ENCODE results near the gene FRZB.

FRZB gene

DNA sequence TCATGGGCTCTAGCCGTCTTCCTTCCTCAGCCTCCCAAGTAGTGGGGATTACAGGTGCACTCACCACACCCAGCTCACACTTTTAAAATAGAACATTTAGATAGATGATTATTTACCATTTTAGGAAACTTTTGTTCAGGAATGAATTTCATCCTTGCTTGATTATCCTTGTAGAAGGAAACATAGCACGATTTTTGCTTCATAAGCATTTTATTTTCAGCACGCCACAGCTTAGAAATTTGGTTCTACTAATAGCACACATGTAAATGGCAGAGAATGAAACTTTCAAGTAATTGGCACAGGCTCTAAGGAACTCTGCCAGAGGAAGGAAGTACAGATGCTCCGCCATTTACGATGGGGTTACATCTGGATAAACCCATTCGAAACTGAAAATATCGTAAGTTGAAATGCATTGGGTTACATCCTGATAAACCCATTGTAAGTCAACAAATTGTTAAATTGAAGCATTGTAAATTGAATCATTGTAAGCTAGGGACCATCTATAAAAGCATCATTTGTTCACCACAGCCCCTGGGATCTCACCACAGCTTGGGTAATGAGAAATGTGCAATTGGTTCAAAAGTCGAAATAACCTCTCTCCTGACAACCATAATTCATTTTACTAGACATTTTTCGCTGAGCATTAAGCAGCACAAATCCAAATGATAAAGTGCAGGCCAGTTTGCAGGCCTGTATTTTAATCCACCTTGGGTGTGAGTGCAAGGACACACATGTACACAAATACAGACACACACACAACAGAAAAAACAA is 33.2 kb downstream of the FRZB start:
- no peak for DNase-seq

DNA sequence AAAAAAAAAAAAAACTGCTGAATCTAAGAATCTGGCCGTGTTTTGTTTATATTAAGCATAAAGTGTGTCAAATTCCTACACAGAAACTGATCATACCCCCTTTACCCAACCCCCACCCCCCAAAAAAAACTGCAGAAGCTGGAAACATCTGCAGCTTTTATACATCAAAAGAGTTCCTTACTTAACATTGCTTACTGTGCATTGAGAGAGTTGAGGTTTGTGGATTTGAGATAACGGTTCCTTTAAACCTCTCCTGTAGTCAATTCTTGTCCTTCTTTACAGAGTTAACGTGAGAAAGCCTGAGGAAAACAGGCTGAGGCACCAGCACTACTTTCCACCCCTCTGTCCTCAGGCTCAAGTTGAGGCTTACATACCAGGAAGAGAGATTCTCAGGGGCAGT is 34.5 kb downstream of the FRZB start:
- DNase-seq: no peak

DNA sequence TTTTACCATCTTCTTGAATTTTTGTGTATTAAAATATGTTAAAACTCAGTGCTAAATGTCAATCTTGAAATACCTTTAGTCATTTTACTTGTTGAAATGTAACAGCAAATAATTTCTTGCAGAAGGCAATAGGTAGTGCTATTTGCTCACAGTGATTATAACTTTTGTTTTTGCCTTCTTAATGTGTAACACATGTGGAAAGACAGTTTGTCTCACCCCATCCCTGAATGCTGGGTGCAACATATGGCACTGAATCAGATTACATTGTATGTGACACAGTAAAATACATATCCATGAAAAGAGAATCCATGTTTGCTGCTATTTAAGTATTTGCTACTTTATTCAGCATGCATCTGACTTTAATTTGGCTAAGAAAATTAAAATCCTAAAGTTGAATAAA is 35.3 kb downstream of the FRZB start:
- no peak for DNase-seq

DNA sequence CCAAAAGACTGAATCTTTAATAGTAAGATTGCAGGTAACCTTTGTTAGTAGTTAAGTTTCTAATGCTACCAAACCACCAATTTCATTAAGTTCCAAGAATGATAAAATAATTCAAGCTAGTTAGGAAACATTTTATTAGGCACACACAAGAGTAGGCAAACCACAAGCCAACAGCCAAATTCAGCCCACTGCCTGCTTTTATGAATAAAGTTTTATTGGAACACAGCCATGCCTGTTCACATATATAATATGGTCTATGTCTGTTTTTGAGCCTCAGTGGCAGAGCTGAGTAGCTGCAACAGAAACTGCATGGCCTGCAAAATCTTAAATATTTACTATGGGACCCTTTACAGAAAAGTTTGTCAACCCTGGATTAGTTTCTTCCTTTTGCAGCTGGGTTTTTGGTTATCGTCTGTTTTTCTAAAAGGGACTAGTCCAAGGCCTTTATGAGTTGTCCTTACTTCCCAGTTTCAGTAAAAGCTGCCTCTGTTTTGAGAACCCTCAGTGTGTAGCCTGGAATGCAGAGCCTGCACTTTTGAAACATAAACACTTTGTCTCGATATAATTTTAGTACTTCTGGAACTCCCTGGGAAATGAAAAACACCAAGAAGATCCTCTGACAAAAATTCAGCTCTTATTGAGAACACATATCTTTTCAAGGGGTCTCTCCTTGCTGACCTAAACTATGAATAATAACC is 39.1 kb downstream of the FRZB start:
- DNase-seq: no peak

DNA sequence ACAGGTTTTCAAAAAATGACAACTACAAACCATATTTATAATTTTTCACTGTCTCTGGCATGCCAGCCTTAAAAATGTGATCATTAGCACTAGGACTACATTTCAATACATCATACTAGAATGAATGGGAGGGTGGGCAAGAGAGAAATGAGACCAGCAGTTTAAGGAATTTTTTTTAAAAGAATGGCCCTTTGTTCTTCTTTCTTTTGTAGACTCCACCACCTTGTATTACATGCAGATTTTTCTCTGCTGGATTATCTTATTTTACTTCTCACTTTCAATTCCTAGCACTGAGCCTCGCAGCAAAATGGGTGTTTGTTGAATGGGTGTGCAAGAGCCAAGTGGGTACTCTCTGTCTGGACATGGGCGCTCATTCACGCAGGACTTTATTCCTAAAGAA is 39.9 kb downstream of the FRZB start:
- no peak for DNase-seq

DNA sequence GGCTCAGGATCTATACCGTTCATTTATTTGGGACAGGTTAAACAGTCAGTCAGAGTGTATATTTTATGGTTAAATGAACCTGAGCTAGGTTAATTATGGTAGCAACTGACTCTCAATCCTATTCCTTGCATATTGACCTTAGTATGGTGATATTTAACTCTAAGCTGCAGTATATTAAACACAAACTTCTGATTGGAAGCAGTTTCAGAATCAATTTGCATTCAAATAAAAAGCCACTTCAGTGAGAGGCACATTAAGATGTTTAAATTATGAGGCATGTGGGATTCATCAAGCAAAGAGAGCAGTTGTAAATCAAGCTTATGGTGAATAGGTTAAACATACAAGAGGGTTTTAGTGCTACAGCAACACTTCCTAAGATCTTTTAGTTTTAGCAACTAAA is 40.4 kb downstream of the FRZB start:
- DNase-seq: no peak

DNA sequence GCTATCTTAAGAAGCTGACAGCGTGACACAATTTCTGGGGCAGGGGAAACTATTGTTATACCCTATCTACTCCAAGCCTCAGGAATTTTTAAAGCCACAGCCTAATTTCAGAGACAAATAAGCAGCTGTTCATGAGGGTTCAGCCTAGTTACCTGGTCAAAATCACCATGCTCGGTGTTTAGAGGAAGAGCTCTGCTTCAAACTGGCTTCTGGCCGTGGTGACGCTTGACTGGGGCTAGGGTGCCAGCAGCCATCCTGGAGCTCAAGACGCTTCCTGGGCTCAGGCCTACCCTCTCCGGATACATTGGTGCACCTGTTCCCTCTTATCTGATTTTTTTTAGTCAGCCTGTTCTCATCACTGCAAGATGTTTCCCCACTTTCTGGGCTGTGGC is 41.7 kb downstream of the FRZB start:
- DNase-seq: no peak

DNA sequence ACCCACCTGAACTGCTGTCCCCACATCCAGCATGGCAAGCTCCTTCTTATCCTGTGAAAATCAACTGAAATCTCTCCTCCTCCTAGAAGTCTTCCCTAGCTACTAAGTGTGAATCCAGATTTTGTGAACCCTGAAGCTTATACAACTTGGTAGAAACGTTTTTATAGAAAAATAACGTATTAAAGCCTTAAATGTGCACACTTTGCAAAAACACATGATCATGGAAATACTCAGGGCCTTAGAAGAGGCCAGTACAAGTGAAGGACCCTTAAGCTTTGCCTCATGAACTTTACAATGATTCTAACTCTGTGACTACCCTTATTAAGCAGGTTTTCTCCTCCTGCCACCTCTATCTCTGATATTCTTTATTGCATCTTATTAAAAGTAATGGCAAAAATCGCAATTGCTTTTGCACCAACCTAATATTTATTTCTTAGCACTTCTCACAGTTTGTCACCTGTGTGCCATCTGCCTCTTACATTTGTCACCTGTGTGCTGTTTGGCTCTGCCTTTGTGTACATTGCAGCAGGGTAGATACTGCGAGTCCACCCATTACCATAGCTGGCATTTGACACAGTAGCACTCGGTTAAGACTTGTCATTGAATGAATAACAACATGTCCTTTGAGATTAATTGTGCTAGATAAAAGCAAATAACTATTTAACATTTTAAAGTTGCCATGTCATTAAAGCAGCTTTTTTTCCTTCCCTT is 42.2 kb downstream of the FRZB start:
- DNase-seq: no peak

DNA sequence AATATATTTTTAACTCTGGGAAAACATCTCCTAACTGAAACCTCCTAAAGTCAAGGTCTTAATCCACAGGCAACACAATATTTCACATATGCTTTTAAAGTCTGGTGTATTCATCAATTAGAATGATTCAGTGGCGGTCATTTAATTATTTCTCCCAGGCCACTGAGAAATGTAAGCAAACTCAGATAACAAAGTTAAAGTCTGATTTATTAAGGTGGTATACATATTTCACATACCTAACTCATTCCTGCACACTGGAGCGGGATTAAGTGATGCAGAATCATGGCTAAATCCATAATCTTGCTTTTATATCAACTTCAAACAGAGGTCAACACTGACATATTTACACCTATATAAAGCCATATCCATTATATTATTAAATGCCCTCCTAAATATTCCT is 43.7 kb downstream of the FRZB start:
- no peak for DNase-seq

DNA sequence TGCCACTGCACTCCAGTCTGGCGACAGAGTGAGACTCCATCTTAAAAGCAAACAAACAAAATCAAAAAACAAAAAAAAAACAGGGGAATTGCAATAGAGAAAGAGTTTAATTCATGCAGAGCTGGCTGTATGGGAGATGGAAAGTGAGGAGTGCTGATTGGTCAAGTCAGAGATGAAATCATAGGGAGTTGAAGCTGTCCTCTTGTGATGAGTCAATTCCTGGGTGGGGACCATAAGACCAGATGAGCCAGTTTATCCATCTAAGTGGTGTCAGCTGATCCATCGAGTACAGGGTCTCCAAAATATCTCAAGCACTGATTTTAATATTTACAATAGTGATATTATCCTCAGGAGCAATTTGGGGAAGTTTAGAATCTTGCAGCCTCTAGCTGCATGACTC is 45.3 kb downstream of the FRZB start:
- no peak for DNase-seq

DNA sequence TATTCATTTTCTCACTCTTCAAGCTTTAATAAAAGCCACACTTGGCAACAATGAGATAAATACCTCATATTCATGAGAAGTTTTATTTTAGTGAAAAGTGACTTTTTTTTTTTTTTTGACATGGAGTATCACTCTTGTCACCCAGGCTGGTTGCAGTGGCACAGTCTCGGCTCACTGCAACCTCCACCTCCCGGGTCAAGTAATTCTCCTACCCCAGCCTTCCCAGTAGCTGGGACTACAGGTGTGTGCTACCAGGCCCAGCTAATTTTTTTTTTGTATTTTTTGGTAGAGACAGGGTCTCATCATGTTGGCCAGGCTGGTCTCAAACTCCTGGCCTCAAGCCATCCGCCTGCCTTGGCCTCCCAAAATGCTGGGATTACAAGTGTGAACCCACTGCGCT is 47.0 kb downstream of the FRZB start:
- DNase-seq: no peak

DNA sequence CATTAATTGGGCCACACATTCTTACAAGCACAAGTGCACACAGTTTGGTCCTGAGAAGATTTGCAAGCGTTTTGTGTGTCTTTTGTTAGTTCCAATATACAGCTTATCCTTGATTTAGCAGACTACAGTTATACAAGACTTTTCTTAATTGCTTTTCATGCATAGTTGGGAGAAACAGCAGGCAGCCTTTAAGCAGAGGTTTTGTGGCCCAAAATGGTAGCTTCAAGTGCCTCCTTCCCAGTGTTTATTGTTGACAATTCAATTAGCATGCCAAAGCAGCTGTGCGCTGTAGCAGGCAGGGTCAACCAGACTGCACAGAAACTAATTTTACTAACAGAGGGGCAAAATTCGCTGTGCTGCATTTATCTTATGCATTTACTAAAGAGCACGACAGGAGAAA is 47.5 kb downstream of the FRZB start:
- DNase-seq: no peak

DNA sequence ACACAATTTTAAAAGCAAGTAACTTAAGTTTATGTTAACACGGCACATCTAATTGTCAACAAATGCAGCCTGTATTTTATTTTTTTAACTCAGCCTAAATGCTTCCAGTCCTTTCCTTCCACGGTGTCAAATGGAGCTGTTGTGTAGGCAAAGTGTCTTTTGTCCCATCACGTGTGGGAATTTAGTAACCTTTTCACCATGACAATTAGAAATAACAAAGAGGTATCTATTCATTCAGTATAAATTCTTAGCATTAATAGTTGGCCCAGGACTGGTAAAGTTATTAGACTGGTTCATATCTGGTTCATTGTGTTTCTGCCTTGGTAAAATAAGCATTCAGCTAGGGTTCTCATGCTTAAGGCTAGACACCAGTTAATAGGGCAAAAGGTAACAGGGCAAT is 47.9 kb downstream of the FRZB start:
- DNase-seq: no peak

DNA sequence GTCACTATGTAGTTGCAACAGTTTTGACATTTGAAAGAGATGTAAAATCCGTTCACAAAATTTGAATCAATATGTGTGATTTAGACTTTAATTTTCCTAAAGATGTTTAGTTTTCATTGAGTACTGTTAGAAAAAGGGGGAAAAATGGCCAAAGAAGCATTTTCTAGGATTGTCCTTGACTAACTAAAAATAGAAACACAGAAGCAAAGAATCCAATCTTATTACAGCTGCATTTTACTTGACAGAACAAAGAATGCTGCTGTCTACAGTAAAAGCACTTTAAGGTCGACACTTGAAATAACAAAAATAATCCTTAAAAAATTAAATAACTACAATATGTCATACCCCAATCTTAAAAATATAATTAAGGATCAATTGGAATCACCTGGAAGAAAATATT is 48.9 kb downstream of the FRZB start:
- DNase-seq: no peak

DNA sequence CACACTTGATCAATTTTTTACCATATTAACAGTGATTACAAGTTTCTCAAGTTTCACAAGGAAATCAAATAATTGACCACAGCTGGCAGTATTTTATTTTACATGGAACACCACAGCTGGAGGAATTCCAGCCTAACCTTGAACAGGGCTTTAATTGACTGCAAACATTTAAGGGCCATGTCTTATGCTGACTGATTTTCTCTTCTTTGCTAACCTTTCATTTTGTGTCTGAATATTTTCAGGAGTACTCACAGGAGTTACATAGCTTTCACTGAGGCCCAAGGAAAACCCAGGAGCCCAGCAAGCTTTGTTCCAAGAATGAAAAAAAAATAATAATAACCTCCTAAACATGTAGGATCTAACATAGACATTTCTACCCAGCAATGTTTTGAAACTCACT is 49.6 kb downstream of the FRZB start:
- DNase-seq: no peak

DNA sequence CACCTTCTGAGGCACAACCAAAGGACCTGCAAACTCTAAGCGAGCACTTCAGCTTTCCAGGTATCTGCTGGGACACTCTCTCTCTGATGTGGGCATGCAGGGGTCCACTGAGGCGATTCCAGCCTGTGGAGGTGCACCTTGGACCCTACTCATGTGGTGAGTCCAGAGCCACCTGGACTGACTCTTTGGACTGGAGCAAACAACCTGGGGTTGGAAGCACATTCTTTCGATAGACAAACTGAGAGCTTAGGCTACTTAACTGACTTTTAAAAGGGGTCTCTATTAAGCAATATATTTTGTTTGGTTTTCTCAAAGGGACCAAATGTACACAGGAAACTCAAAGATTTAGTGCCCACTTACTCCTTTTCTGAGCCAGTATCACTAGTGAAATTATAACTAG is 51.6 kb downstream of the FRZB start:
- DNase-seq: no peak

DNA sequence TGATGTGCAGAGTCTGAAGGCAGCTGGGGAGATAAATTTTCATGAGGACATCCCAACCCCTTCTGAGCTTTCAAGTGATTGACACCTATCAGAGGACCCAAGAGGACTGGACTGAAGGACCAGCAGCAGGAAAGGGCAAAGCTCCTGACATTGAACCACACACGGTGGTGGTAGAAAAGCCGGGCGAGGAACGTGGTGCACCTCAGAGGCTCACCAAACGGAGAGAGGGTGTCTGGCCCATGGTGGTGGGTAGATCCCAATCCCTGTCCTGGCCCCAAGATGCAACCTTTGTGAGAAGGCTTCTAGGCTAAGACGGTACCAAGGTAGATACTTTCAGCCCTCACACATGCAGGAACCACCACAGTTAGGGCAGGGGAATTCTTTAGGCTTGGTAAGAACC is 52.1 kb downstream of the FRZB start:
- DNase-seq: no peak

DNA sequence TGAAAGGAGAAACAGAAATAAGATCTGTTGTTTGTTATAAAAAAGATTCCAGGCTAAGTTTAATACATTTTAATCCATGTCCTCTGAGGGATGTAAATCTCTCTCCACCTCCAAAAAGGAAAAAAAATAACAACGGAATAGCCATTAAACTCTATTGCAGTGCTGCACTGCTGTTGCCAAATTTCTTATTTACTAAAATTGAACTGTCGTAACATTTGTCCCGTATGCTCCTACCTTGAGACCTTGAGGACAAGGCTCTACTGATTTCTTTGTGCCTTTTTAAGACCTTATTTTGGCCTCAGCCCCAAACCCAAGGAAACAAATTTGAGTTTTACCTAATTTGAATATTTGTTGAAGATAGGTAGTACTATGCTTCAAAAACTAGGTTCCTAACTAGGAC is 56.4 kb downstream of the FRZB start:
- DNase-seq: no peak

DNA sequence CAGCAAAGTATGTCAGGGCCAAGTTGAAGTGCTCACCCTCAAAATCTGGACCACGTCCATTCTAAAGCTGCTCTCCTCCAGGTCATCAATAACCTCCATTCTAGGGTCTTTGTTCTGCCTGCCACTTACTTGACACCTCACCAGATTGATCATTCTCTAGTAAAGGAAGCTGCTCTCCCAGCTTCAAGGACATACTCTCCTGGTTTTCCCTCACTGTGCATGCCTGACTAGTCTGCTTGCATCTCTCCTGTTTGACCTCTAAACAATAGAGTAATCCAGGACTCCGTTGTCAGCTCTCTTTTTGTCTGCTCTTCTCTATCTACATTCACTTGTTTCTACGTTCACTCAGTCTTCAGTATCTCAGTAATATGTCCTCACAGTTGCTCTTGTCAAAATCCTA is 59.1 kb downstream of the FRZB start:
- DNase-seq: no peak

DNA sequence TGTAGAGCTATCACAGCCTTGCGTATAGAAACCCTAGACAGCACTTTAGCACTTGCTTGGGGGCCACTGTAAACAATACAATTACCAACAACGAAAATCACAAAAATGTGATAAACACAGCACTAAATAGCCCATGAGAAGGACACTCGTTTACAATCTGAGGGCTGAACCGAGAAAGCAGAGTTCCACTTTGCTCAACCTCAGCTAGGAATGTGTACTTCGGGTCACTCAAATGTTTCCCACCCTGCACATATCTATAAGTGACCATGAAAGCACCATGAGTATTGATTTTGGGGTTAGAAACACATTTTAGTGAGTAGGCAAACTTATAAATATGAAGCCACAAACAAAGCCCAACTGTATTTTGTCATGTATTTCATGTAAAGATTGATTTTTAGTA is 62.3 kb downstream of the FRZB start:
- DNase-seq: no peak

DNA sequence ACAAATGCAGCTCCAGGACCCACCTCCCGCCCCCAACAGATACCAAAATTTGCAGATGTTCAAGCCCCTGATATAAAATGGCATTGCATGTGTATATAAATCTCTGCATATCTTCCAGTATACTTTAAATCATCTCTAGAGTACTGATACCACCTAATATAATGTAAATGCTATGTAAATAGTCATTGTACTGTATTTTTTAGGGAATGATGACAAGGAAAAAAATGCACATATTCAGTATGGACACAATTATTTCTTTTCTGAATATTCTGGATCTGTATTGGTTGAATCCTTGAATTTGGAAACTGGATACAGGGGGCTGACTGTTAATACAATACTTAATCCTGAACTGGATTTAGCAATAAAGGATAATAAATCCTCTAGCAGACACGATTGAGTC is 67.7 kb downstream of the FRZB start:
- no peak for DNase-seq

DNA sequence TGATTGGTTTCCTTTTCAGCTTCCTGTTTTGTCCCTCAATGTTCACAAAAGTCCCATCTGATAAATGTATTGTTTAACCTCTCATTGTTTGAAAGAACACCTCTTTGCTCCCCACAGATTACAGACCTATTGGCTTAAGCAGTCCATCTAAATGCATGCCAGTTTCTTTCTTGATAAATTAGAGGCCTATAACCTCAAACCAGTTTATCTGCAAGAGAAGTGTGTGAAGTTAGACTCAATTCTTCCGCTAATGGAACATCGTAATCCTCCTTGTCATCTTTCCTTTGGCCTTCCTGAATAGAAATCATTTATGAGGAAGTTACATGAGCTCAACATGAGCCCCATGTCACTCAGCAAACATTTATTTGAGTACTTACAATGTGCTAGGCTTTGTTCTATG is 74.0 kb downstream of the FRZB start:
- DNase-seq: no peak

DNA sequence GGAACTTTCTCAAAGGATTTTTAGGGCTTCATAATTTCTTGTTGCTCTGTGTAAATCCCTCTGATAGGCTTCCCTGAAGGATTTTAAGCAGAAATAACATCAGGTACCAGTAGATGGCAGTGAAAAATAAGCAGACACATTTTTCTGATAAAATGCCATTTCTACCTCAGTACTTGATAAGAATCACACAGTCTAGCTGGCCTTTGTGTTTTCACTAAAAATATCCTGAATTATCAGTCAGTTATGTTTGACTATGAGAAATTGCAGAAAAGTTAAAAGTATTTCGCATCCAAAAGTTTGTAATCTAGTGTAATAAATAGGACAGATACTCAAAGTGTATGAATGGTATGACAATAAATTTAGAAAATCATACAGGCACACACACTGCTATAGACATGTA is 81.7 kb downstream of the FRZB start:
- peak; percentile 57 for DNase-seq

DNA sequence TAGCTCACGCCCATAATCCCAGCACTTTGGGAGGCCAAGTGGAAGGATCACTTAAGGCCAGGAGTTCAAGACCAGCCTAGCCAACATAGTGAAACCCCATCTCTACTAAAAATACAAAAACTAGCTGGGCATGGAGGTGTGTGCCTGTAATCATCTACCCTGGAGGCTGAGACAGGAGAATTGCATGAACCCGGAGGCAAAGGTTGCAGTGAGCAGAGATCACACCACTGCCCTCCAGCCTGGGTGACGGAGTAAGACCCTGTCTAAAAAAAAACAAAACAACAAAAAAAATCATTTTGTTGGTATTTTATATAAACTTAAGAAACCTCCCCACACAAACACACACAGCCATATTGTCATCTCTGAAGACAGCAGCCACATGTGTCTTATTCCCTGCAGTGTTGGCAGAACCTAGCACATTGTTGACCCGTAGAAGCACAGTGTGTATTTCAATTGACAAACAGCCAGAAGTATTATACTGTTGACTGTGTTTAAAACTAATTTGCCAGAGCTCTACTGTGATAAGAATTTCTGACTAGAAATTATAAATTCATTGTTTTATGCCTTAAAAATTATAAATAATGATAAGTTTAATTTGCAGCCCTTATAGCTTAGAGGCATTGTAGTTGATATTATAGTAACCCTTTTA is 82.3 kb downstream of the FRZB start:
- no peak for DNase-seq

Data from hematopoietic multipotent progenitor cell treated with erythropoietin and hydrocortisone succinate and interleukin-3 and kit ligand, for 8 days (in vitro differentiated cells).